NB4 (cell line): ENCODE measurements around the gene JPT2.

Experiments used
- POLR2A ChIP-seq: IDR thresholded peaks from 2 replicates; pipeline ENCODE4 v1.6.1; 2011; ENCODE audit warnings: mild to moderate bottlenecking; ENCODE audit not compliant: insufficient read length; ENCODE audit errors: extremely low read depth
- TF ChIP-seq, protein P1 (sequence below): IDR thresholded peaks from one replicate; pipeline ENCODE4 v1.5.1; 2012; ENCODE audit warnings: low read depth, low read length
- TF ChIP-seq, protein P2 (sequence below): IDR thresholded peaks from 2 replicates; pipeline ENCODE4 v1.6.1; 2011; ENCODE audit warnings: low read depth, low read length

- TF ChIP-seq, protein P1, sequence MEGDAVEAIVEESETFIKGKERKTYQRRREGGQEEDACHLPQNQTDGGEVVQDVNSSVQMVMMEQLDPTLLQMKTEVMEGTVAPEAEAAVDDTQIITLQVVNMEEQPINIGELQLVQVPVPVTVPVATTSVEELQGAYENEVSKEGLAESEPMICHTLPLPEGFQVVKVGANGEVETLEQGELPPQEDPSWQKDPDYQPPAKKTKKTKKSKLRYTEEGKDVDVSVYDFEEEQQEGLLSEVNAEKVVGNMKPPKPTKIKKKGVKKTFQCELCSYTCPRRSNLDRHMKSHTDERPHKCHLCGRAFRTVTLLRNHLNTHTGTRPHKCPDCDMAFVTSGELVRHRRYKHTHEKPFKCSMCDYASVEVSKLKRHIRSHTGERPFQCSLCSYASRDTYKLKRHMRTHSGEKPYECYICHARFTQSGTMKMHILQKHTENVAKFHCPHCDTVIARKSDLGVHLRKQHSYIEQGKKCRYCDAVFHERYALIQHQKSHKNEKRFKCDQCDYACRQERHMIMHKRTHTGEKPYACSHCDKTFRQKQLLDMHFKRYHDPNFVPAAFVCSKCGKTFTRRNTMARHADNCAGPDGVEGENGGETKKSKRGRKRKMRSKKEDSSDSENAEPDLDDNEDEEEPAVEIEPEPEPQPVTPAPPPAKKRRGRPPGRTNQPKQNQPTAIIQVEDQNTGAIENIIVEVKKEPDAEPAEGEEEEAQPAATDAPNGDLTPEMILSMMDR: no peak
- TF ChIP-seq POLR2A: no peak
- TF ChIP-seq, protein P2, sequence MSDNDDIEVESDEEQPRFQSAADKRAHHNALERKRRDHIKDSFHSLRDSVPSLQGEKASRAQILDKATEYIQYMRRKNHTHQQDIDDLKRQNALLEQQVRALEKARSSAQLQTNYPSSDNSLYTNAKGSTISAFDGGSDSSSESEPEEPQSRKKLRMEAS: no peak
Observed at GRCh38 chr16:1676661-1677060, 1.4 kb upstream of the JPT2 start.
